AG10803 (cell line): ENCODE data around the gene GMDS.

Experiments
- DNase-seq: peaks from one replicate; pipeline ENCODE4 v3.0.0; 2010; ENCODE audit warnings: low read depth
- H3K4me3 ChIP-seq: 2 replicates; pipeline ENCODE4 v1.5.1; 2011; ENCODE audit warnings: mild to moderate bottlenecking, low read length, control low read depth
- CTCF ChIP-seq: conservative IDR thresholded peaks from 2 replicates; pipeline ENCODE4 v1.5.1; 2011; ENCODE audit warnings: mild to moderate bottlenecking, low read length, control low read depth, inconsistent platforms

Gene GMDS

GRCh38 chr6:1703091-1703855 is 542.1 kb downstream of the GMDS start:
- TF ChIP-seq CTCF: no peak
- no peak for DNase-seq
- H3K4me3 ChIP-seq: no peak overlapping the region

GRCh38 chr6:1702580-1703051 is 542.8 kb downstream of the GMDS start:
- TF ChIP-seq CTCF: no peak
- no peak overlapping the region for H3K4me3 ChIP-seq
- DNase-seq: peak; percentile 31

GRCh38 chr6:1701668-1702353 is 543.6 kb downstream of the GMDS start:
- H3K4me3 ChIP-seq: peak overlapping the region; percentile 32
- peak; percentile 96 for DNase-seq

GRCh38 chr6:1700278-1700967 is 545.0 kb downstream of the GMDS start:
- no peak overlapping the region for H3K4me3 ChIP-seq
- no peak for DNase-seq
- no peak for TF ChIP-seq CTCF

More at GRCh38 chr6:1701668-1702353, 543.6 kb downstream of the GMDS start:
- no peak for TF ChIP-seq CTCF

GRCh38 chr6:1698527-1698926 is 546.9 kb downstream of the GMDS start:
- H3K4me3 ChIP-seq: no peak overlapping the region
- DNase-seq: no peak
- TF ChIP-seq CTCF: no peak

GRCh38 chr6:1697688-1698351 is 547.6 kb downstream of the GMDS start:
- no peak overlapping the region for H3K4me3 ChIP-seq
- DNase-seq: no peak
- TF ChIP-seq CTCF: no peak
